OCI-M2 (cell line): ENCODE results near the gene CCDC51.
"Not testable (repeated sequence)": the region's sequence is repeated elsewhere in the genome, so short reads cannot be mapped to it uniquely, and the experiment has no call there.

Experiments used
- DNase-seq: peaks from one replicate; lab custom pipeline; 2025; ENCODE audit not compliant: unreplicated experiment; lab: John Stamatoyannopoulos, UW

CCDC51 gene

GRCh38 chr3:48439820-48440589, at the start of gene CCDC51, which contains the start of gene TMA7:
CCDC51 (minus strand) TSS chr3:48440119; CDS start chr3:48435128, 4,991 bp downstream.
TMA7 (plus strand) TSS chr3:48440257; CDS start chr3:48440297, 40 bp downstream.
- DNase-seq, result peak; percentile 82

GRCh38 chr3:48486952-48487351, 47.0 kb upstream of the CCDC51 start:
- no peak for DNase-seq

DNA sequence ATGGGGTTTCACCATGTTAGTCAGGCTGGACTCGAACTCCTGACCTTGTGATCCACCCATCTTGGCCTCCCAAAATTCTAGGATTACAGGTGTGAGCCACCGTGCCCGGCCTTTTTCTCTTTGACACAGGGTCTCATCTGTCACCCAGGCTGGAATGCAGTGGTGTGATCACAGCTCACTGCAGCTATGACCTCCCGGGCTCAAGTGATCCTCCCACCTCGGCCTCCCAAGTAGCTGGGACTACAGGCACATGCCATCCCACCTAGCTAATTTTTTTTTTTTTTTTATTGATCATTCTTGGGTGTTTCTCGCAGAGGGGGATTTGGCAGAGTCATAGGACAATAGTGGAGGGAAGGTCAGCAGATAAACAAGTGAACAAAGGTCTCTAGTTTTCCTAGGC, 42.9 kb upstream of the CCDC51 start:
- not testable (repeated sequence) for DNase-seq

DNA sequence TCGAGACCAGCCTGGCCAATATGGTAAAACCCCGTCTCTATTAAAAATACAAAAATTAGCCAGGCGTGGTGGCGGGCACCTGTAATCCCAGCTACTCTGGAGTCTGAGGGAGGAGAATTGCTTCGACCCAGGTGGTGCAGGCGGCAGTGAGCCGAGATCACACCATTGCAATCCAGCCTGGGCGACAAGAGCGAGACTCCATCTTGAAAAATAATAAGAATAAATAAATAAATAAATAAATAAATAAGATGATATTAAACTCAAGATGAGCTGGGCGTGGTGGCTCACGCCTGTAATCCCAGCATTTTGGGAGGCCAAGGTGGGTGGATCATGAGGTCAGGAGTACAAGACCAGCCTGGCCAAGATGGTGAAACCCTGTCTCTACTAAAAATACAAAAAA, 41.0 kb upstream of the CCDC51 start:
- DNase-seq, result not testable (repeated sequence)

DNA sequence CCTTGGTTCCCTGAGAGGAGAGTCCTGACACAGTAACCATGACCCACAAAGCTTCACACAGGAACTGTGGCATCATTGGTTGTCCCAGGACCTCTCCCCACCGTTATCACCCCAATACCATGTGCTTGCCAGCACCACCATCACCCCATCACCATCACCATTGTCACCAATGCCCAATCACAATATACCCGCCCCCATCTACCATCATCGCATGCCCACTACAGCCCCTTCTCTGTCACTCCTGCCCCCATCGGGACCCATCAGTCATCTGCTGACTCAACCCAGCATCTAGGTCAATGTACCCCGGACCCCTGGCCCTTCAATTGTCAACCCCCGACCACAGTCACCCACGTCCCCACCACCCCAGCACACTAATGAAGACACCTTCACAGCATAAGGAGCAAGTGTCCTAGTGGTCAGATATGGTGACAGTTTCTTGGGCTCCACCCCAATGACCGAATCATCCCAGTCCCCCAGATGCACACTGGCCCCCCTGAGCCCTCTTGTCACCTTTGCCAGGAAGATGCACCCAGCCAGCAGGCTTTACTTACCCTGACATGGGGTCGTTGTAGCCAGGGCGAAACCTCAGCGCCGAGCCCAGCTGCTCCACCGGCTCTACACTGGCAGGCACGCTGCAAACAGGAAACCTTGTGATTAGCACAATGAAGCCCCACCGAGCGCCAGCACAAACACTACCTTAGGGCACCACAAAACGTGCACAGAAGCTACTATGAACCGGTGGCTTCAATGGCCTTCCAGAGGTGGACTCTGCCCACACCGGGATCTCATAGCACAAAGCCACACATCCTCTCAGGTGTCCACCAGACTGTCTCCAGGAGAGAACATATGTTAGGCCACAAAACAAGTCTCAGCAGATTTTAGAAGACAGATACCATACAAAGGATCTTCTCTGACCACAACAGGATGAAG, 39.0 kb upstream of the CCDC51 start:
- DNase-seq, result no peak

DNA sequence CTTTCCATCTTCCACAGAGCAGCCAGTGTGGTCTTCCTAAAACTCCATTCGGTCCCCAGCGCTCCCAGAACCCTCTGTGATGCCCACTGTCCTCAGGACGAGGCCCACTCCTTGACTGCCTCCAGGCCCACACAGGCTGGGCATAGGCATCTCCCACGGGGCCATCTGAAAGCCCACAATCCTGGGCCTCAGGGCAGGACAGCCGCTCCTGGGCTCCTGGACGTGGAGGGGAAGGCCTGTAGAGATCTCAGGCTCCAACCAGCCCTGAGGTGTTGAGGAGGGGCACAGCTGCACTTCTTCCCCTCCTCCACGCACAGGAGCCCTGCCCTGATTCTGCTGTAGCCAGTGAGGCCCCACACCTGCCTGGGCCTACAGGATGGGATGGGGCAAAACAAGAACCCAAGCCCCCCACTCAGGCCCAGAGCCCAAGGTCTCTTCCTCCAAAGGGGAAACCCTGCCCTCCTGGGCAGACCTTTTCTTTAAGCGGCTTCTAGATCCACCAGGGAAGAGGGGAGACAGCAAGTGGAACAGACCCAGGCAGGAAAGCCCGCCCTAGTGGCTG, 38.1 kb upstream of the CCDC51 start:
- no peak for DNase-seq

DNA sequence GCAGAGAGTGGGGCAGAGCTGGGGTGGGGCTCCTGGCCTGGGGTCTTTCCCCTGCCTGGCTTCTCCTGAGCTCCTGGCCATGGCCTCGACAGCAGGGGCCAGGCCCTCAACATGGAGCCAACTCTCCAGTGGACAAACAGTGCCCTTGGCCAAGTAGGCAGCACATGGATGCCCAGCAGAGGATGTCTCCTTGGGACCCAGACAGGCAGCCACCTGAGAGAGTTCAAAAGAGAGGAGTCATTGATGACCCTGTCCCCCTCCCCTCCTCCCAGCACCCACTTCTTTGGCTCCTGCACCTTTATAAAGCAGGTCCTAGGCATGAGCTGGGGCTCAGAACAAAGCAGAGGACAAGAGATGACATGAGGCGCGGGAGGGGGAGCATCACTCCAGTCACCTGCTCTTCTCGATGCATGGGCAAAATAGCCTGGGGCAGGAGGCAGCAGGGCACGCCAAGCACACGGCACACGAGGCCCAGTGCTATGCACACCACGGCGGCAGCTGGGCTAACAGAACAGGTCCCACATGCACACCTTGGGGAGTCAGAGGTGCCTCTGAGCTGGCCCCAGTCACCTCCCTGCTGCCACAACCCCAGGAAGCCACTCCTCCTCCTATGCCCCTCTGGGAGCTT, 36.6 kb upstream of the CCDC51 start:
- no peak for DNase-seq

GRCh38 chr3:48475188-48475587, 35.3 kb upstream of the CCDC51 start:
- DNase-seq, result no peak

DNA sequence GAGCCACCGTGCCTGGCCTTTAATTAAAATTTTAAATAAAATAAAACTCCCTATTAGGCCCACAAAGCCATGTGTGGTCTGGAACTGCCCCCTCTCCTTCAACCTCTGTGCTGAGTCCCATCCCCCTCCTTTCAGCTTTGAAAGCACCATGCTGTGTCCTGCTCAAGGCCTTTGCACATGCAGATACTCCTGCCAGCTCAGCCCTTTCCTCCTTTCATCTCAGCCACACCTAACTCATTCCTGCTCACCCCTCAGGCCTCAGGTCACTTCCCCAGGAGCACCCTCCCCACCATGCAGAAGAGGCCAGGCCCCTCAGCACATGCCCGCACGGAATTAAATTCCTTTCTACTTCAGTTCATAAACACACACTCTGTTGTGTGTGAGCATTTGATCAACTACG, 34.7 kb upstream of the CCDC51 start:
- DNase-seq, result no peak

DNA sequence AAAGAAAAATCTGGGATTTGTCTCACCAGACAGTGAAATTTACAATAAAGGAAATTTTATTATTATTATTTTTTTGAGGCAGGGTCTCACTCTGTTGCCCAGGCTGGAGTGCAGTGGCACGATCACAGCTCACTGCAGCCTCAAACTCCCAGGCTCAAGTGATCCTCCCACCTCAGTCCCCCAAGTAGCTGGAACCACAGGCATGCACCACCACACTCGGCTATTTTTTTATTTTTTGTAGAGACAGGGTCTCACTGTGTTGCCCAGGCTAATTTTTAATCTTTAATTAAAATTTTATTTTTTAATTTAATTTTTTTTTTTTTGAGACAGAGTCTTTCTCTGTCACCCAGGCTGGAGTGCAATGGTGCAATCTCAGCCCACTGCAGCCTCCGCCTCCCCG, 34.1 kb upstream of the CCDC51 start:
- not testable (repeated sequence) for DNase-seq

DNA sequence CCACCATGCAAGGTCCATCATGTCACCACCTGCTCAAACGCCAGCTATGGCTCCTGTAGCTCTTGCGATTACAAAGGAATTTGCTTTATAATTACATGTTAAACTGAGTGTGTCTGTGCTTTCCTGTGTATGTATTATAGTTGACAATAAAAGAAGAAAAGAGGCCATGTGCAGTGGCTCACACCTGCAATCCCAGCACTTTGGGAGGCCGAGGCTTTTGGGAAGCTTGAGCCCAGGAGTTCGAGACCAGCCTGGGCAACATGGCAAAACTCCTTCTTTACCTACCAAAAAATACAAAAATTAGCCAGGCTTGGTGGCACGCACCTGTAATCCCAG, 33.7 kb upstream of the CCDC51 start:
- DNase-seq, result no peak

DNA sequence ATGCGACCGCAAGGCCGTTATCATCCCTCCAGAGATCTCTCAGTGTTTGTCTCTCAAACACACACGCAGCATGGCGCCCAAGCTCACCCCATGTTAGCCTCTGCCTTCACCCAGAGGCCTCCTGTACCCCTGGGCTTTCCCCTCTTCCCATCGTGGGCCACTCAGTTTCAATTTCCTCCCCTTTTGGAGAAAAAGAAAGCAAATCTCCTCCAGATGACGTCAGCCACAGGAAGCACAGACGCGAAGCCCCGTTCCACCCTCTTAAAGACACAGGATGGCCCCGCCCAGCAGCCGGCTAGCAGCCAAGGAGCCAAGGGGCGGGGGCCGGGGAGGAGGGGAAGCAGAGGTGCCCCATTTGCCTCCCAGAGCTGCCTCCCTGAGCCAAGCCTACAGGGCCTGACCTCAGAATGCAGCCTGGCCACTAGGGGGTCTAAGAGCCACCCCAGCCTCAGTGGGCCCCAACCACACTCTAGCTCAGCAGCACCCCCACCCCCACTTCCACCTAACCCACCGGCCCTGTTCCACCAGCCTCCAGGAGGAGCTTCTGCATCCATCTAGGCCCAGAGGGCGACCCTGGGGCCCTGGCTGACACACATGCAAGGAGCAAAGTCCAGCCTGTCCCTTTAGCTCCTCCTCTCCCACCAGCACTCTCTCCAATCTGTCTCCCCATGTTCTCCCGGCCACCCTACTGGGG, 33.2 kb upstream of the CCDC51 start:
- DNase-seq, result peak; percentile 59

DNA sequence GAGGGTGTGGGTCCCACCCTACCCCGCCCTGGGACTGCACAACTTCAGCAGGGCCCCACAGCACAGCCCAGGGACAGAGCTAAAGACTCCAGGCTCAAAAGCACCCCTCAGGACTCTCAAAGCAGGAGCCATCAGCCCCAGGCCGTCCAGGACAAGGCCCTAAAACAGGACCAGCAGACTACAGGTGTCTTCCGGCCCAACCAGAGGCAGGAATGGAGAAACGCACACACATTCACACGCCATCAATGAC, 32.7 kb upstream of the CCDC51 start:
- no peak for DNase-seq

DNA sequence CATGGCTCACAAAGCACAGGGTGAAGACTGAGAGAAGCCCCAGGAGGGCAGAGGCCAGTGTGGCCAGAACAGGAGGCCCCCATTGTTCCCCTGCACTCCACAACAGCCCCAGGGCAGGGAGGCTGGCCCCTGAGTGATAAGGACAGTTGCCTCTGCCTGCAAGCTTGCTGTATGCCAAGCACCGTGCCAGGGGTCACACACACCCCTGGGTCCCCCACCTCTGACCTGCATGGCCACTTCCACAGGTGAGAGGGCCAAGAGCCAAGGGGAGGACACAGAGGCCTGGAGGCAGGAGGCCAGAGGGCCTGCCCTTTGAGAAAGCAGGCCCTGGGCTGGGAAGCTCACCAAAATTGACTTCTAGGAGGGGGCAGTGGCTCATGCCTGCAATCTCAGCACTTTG, 30.4 kb upstream of the CCDC51 start:
- no peak for DNase-seq

DNA sequence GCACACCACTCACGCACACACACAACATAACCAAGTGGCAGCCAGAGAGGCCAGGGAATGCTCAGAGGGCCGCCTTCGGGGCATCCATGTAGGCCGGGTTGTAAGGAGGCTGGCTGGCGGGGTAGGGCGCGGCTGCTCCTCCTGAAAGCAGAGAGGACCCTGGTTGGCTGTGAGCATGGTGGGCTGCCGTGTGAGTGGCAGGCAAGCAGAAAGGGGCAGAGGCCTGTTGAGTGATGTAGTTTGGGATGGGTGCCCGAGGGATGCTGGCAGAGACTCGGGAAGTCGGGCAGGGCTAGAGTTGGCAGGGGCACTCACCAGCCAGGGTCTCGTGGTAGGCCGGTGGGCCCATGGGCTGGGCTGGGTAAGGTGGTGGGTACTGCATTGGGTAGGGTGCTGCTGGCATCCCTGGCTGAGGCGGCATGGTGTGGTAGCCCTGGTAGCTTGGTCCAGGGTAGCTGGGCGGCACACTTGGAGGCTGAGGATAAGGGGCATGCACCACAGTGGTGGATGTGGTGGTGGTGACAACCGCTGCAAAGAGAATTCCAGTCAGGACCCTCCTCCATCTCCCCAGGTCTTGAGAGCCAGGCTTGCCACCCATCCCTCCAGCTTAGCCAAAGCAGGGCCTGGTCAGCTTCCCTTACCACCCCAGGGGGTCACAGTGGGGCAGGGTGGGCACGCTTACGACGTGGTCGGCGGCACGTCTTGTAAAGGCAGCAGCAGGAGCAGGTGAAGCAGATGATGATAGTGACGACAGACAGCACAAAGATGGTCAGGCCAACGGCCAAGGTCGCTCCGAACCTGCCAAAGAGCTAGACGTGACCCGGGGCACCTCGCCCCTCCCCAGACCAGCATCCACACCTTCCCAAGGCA, 29.4 kb upstream of the CCDC51 start:
- DNase-seq, result no peak

DNA sequence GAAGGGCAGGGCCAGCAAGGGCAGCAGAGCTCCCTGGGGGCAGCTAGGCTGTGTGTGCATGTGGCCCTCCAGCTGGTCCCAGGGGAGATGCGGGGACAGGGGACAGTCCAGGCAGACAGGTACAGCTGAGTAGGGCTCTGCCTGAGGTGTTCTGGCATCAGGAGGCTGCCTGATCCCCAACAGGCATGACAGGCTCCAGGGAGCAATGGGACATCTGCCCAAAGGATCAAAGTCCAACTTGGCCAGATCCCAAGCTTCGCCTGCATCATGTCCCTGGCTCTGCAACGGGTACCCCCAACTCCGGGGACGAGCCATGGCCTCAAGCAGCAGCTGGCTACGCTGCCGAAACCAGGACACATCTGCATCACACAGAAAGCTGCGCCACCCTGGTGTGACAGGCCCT, 28.4 kb upstream of the CCDC51 start:
- DNase-seq, result no peak

DNA sequence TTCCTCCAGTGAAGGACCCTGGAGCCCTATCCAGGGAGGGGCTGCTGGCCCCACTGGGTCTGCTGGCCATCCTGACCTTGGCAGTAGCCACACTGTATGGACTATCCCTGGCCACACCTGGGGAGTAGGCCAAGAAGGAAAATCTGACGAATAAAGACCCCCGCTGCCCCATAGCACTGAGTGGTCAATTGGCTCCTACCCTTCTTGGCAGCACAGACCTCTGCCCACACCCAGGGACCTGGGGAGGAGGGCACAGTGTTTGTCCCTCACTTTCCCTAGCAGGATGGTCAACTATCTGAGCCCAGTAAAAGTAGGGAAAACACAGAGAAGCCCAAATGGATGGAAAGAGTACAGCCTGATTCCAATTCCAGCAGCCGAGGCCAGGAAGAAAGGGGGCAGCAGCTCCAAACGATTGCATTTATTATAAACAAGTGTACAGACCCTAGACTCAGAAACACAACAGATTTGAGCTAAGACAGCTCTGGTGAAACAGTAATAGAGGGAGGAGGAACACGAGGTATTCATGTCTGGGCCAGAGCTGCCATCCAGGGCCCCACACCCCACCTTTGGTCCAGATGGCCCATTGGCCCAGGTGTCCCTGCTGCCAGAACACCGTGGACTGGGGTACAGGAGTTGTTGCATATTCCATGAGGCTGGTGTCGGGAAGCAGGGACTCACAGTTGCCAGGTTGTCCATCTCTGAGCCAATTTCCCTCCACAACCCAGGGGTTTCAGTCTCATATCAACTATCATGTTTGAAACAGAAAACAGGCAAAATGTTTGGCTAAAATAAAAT, 27.8 kb upstream of the CCDC51 start:
- DNase-seq, result no peak

- no peak for DNase-seq
Observed at GRCh38 chr3:48467110-48467454, 27.2 kb upstream of the CCDC51 start.

GRCh38 chr3:48466386-48467109, 26.6 kb upstream of the CCDC51 start:
- DNase-seq, result no peak
